Measurements from ENCODE around the gene SLC35F3. TPM values are rescaled to one million over a fixed set of nuclear protein-coding genes. Genes with fewer than 3 reads are reported as not detected.

SLC35F3 gene
- total and polyA plus RNA-seq, 9 of the 15 experiments (the other 6 are each of a cell fraction or from before 2014, with no cell fraction given) = 0.04 to 0.07 (median 0.04) TPM; not detected in 6

GRCh38 chr1:233972951-233973635 lies 68.6 kb downstream of the SLC35F3 start (continued):
- TF ChIP-seq ZNF143 (CRISPR knock-in tag; IDR thresholded peaks at IDR 0.05) (no peak), ELK3 (CRISPR knock-in tag; IDR thresholded peaks at IDR 0.05) (no peak), MTA3 (IDR thresholded peaks at IDR 0.05; ENCODE audit: borderline replicate concordance) (no peak), SMARCC2 (IDR thresholded peaks at IDR 0.05; ENCODE audit: low read depth) (peak; percentile 95), CBFA2T2 (conservative IDR thresholded peaks at IDR 0.05) (peak; percentile 71), KDM1A (IDR thresholded peaks at IDR 0.05) (peak; percentile 34 to 43; a peak in 3 of 4 replicates), EGR1 (conservative IDR thresholded peaks at IDR 0.05) (no peak), RBM25 (IDR thresholded peaks at IDR 0.05; ENCODE audit: low read depth, low read length, severe bottlenecking) (no peak), ETS2 (tag; IDR thresholded peaks at IDR 0.05; ENCODE audit: borderline replicate concordance, poor library complexity, severe bottlenecking) (no peak), ZNF592 (IDR thresholded peaks at IDR 0.05) (peak; percentile 96), PHF8 (IDR thresholded peaks at IDR 0.05; ENCODE audit: borderline replicate concordance, low read length) (no peak), ESRRA (IDR thresholded peaks at IDR 0.05; ENCODE audit: borderline replicate concordance, low read depth) (peak; percentile 83), ZNF274 (IDR thresholded peaks at IDR 0.05; ENCODE audit: borderline replicate concordance, low read depth, low read length) (no peak), ZNF695 (CRISPR knock-in tag; IDR thresholded peaks at IDR 0.05) (no peak), SOX6 (IDR thresholded peaks at IDR 0.05) (peak; percentile 76), SIX5 (IDR thresholded peaks at IDR 0.05; ENCODE audit: borderline replicate concordance in 1 of 2, insufficient read depth in 1 of 2, low read depth in 1 of 2, low read length in 2 of 2) (no peak), TAF9B (IDR thresholded peaks at IDR 0.05; ENCODE audit: partially characterized antibody) (peak; percentile 55), ZNF518B (CRISPR knock-in tag; IDR thresholded peaks at IDR 0.05) (no peak), STAT5A (IDR thresholded peaks at IDR 0.05; ENCODE audit: borderline replicate concordance, low read length) (0 out of 2 replicates have a peak, but pooled peaks have one; percentile 20), SNIP1 (IDR thresholded peaks at IDR 0.05; ENCODE audit: low read depth) (no peak)

Data from K562 (cell line).